Spleen (tissue), 11 donors: ENCODE measurements around the gene HDAC9. TPM values are rescaled to one million over a fixed set of nuclear protein-coding genes. Genes with fewer than 3 reads are reported as not detected.

Experiments used
- DNase-seq: peaks from one replicate; pipeline ENCODE4 v3.0.0-alpha.2; 2020
- H3K27ac ChIP-seq, 8 donors: fragments of 200-600 bp; sonication (generic) in 7 of 8; 1 replicate in 4 of 8; 2 replicates in 4 of 8; pipeline versions ENCODE4 v1.5.0 to v1.8.0; 2016 to 2021; ENCODE audit warnings: inconsistent platforms in 4 of 8, mild to moderate bottlenecking in 4 of 8, moderate library complexity in 1 of 8
- H3K27me3 ChIP-seq, 7 donors: fragments of 200-600 bp; sonication (generic) in 6 of 7; replicated peaks in 1 of 7; 1 replicate in 4 of 7; 2 replicates in 3 of 7; pipeline versions ENCODE4 v1.5.0 to v1.8.0; 2016 to 2021; ENCODE audit warnings: inconsistent platforms in 3 of 7, mild to moderate bottlenecking in 1 of 7
- H3K36me3 ChIP-seq, 6 donors: fragments of 200-600 bp; sonication (generic) in 5 of 6; 1 replicate in 4 of 6; 2 replicates in 2 of 6; pipeline versions ENCODE4 v1.5.0 to v1.8.0; 2016 to 2021; ENCODE audit warnings: inconsistent platforms in 2 of 6
- H3K4me1 ChIP-seq, 6 donors: fragments of 200-600 bp; sonication (generic) in 5 of 6; 1 replicate in 3 of 6; 2 replicates in 3 of 6; pipeline versions ENCODE4 v1.5.0 to v1.8.0; 2016 to 2021; ENCODE audit warnings: inconsistent platforms in 3 of 6
- H3K4me3 ChIP-seq, 8 donors: fragments of 200-600 bp; sonication (generic) in 7 of 8; 1 replicate in 4 of 8; 2 replicates in 4 of 8; pipeline versions ENCODE4 v1.5.0 to v1.8.0; 2016 to 2021; ENCODE audit warnings: inconsistent platforms in 4 of 8, mild to moderate bottlenecking in 4 of 8, moderate library complexity in 2 of 8
- H3K9me3 ChIP-seq, 8 donors: fragments of 200-600 bp; sonication (generic) in 7 of 8; 1 replicate in 4 of 8; 2 replicates in 4 of 8; pipeline versions ENCODE4 v1.5.0 to v1.8.0; 2016 to 2021; ENCODE audit warnings: inconsistent platforms in 4 of 8
- CTCF ChIP-seq, 11 experiments: fragments of 200-600 bp in 7 of 11; fragments of 450-650 bp in 4 of 11; sonication (generic) in 4 of 11; IDR thresholded peaks in 8 of 11; conservative IDR thresholded peaks in 3 of 11; 1 replicate in 7 of 11; 2 replicates in 4 of 11; pipeline versions ENCODE4 v1.4.0 to v1.8.0; 2016 to 2021; ENCODE audit warnings: antibody characterized with exemption in 11 of 11, inconsistent platforms in 4 of 11, mild to moderate bottlenecking in 1 of 11
- POLR2A ChIP-seq, 3 donors: fragments of 450-650 bp; IDR thresholded peaks; one replicate each; pipeline ENCODE4 v1.5.1; 2017; ENCODE audit warnings: antibody characterized with exemption in 3 of 3, mild to moderate bottlenecking in 1 of 3
- POLR2AphosphoS5 ChIP-seq, 3 donors: sonication (generic); formaldehyde crosslinking; IDR thresholded peaks; one replicate each; pipeline ENCODE4 v1.5.1; 2017; ENCODE audit warnings: antibody characterized with exemption in 3 of 3
- WGBS, 5 donors: extraction: QIAGEN DNeasy Blood & Tissue Kit in 3 of 5; methylation state at CpG; one replicate each; pipeline versions ENCODE4 v1.1.5 to v1.1.7; 2013 to 2018; 5-methylcytosine and 5-hydroxymethylcytosine counted together
- intact Hi-C: fragments of 100-400 bp; cut with DNase I; formaldehyde crosslinking; loops from one replicate; pipeline ENCODE4 v1.15.0; 2023; ENCODE audit warnings: low total_unique reads
- polyA plus RNA-seq, 3 donors: library from polyadenylated mRNA; stranded (reverse); fragments of 200-250 nt; gene quantifications; one replicate each; pipeline ENCODE4 v1.2.1, GENCODE V29; 2013
- total RNA-seq, 7 donors: library from RNA; depleted of rRNA in 3 of 7; stranded (reverse); fragments of >200 nt in 3 of 7; fragmentation: NEBNext Ultra II Directional in 4 of 7; extraction: Animal tissue kit (Norgen Biotek cat#: 25700) in 4 of 7; gene quantifications; one replicate each; pipeline versions ENCODE4 v1.1.0 to v1.2.1, GENCODE V29; 2016 to 2021
- donor health status: healthy with polysubstance abuse.
- donor health status: DM: no; HTN: no; CAD: no; lungs with moderate emphysema.
- donor health status: DM: no; HTN: no; CAD: no.
- donor health status: Bipolar disorder and iron deficiency.
- donor health status: healthy.
- donor health status: DM: no; HTN: no; CAD: no.
- donor health status: DM: yes; HTN: yes; CAD: no.

HDAC9 gene
- total and polyA plus RNA-seq, 10 donors = 15.9 to 100 (median 66.1) TPM

DNA sequence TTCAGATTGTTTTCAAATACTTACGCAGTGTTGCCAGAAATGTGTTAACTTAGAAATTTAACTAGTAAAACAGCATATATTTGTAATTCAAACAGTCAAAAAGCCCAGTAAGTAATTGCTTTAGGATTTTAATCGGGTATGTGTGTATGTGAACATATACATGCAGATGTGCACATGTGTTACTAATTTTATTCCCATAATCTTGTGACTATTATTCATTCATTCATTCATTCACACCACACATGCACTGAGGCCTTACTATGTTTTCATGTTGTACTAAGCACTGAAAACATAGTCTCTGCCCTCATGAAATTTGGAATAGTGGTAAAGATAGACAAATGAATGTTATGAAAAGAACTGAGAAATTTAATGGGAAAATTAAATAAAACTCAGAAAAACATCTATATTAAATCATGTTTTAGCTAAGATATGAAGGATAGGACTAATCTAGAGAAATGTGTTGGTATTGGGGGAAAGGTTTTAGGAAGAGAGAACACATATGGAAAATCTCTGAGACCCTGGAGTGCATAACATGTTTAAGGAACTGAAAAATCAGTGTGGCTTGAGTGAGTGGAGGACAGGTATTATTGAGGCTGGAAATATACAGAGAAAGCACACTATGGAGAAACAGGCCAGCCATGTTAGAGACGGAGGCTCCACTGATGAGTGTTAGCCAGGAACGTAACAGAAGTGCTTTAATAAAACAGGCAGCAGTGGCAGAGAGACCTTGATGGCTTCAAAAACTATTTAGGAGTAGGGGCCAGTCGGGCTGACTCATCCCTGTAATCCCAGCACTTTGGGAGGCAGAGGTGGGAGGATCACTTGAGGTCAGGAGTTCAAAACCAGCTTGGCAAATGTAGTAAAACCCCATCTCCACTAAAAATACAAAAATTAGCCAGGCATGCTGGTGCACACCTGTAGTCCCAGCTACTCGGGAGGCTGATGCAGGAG, 80.3 kb downstream of the HDAC9 start:
- no peaks in the 10 kb centered on the region for H3K9me3 ChIP-seq
- no peaks in the 10 kb centered on the region for H3K27me3 ChIP-seq
- TF ChIP-seq CTCF (IDR thresholded peaks at IDR 0.05 in 8 of 11, conservative IDR thresholded peaks at IDR 0.05 in 3 of 11) (no peak), POLR2AphosphoS5 (IDR thresholded peaks at IDR 0.05) (no peak), POLR2A (IDR thresholded peaks at IDR 0.05) (no peak)
- H3K4me1 ChIP-seq = peaks cover 0 to 52% (median 21%) of the 10 kb centered on the region in 6 donors
- intact Hi-C loops = no loop called here
- no peak overlapping the region for H3K4me3 ChIP-seq
- peaks cover 0 to 14% (median 0%) of the 10 kb centered on the region in 6 donors for H3K36me3 ChIP-seq
- no peak for DNase-seq
- no peak overlapping the region for H3K27ac ChIP-seq
- 85 to 92% (median 87%) methylated on average over 6 of the region's 6 CpGs for WGBS, 5 donors

DNA sequence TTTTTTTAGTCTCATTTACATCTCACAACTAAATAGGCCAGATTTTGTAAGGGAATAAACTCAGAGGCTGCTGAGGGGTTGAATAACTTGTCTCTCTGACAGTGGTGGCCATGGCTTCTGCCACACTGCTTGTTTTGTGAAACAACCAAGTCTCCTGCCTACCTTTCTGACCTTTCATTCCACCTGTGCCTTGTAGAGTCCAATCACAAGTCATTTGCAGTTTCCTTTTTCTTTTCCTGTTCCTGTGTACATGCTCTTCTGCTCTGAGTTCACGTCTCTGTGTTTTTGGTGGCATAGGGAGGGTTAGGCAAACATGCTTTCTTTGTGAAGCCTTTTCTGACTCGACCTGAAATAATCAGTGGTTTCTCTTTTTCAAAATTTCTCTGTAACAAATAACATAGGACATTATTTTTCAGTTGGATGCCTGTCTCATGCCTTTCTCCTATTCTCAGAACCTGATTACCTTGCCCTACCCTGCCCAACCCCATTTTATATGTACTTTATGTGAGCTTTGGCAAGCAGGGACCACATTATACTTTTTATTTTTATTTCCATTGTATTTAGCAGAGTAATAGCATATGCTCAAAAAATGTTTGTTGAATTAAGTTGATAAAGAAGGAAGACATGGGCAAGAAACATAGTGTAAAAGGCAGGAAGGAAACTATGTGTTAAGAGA, 81.7 kb downstream of the HDAC9 start:
- intact Hi-C loops = no loop called here
- Histone ChIP-seq H3K9me3 (no peaks in the 10 kb centered on the region), H3K4me3 (no peak overlapping the region), H3K27ac (no peak overlapping the region), H3K27me3 (no peaks in the 10 kb centered on the region), H3K4me1 (peaks cover 0 to 39% (median 14%) of the 10 kb centered on the region in 6 donors), H3K36me3 (peaks cover 0 to 14% (median 0%) of the 10 kb centered on the region in 6 donors)
- 34 to 42% (median 36%) methylated on average over 2 of the region's 2 CpGs for WGBS, 5 donors
- no peak for DNase-seq
- TF ChIP-seq CTCF (IDR thresholded peaks at IDR 0.05 in 8 of 11, conservative IDR thresholded peaks at IDR 0.05 in 3 of 11) = no peak

DNA sequence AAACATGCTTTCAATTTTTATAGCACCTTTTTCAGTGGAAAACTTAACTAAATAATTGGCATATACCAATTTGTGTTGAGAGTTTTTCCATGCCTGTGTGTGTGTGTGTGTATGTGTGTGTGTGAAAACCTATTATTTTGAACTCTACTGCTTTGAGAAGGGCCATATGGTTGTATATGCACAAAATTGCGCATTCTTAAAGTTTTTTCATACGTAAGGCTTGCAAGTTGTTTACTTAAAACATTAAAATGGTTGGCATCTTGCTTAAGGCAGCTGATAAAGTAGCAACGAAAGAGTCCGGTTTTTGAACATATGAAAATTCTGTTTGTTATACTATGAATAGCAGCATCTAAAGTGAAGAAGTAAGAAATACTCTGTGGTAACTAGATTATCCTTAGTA, 84.1 kb downstream of the HDAC9 start:
- intact Hi-C loops = no loop called here
- DNase-seq = no peak
- TF ChIP-seq POLR2A (IDR thresholded peaks at IDR 0.05) = no peak
- TF ChIP-seq POLR2AphosphoS5 (IDR thresholded peaks at IDR 0.05) = no peak
- TF ChIP-seq CTCF (IDR thresholded peaks at IDR 0.05 in 8 of 11, conservative IDR thresholded peaks at IDR 0.05 in 3 of 11) = no peak
- Histone ChIP-seq H3K9me3 (no peaks in the 10 kb centered on the region), H3K36me3 (peaks cover 0 to 2% (median 0%) of the 10 kb centered on the region in 6 donors), H3K27ac (no peak overlapping the region), H3K4me3 (no peak overlapping the region), H3K4me1 (peaks cover 0 to 21% (median 7%) of the 10 kb centered on the region in 6 donors), H3K27me3 (no peaks in the 10 kb centered on the region)
- WGBS, 5 donors = 90 to 96% (median 90%) methylated on average over 4 of the region's 4 CpGs

DNA sequence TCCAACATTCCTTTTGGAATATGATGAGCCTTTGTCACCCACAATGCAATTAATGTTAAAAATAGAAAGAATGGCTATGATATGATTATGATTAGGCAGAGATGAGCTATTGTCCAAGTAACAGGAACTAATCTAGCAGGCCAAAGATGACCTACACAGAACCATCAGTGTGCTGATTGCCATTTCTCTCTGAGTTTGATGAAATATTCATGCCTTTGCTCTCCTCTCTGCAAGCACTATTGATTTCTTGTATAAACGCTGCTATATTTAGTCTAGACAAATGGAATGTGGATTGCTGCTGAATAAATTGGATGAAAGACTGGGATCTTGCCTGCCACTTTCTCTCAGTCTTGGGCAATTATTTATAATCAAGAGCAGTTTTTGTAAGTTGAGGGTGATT, 85.4 kb downstream of the HDAC9 start:
- no peaks in the 10 kb centered on the region for H3K9me3 ChIP-seq
- H3K36me3 ChIP-seq = peaks cover 0 to 9% (median 0%) of the 10 kb centered on the region in 6 donors
- whole genome bisulfite sequencing, 5 donors = 73 to 89% (median 80%) methylated on average over 1 of the region's 1 CpG
- TF ChIP-seq CTCF (IDR thresholded peaks at IDR 0.05 in 8 of 11, conservative IDR thresholded peaks at IDR 0.05 in 3 of 11) = no peak
- TF ChIP-seq POLR2AphosphoS5 (IDR thresholded peaks at IDR 0.05) = no peak
- TF ChIP-seq POLR2A (IDR thresholded peaks at IDR 0.05) = no peak
- intact Hi-C loops = no loop called here
- H3K4me3 ChIP-seq = no peak overlapping the region
- no peaks in the 10 kb centered on the region for H3K27me3 ChIP-seq
- no peak overlapping the region for H3K27ac ChIP-seq
- H3K4me1 ChIP-seq = peaks cover 0 to 15% (median 7%) of the 10 kb centered on the region in 6 donors
- no peak for DNase-seq
